ENCODE results near the gene EFR3B. TPM values are rescaled to one million over a fixed set of nuclear protein-coding genes. Genes with fewer than 3 reads are reported as not detected.

The EFR3B gene
- total RNA-seq, 1 donor from 2014 or later, result 9.0 TPM

GRCh38 chr2:25053041-25053440 is 11.2 kb downstream of the EFR3B start:
- no peaks in the 10 kb centered on the region for H3K4me1 ChIP-seq
- no peaks in the 10 kb centered on the region for H3K36me3 ChIP-seq
- no peaks in the 10 kb centered on the region for H3K9me3 ChIP-seq
- intact Hi-C loops (cut with DNase I), result no loop called here
- H3K4me3 ChIP-seq, result no peak overlapping the region
- ATAC-seq, result no peak
- H3K27me3 ChIP-seq (ENCODE audit: low read depth), result no peaks in the 10 kb centered on the region
- H3K27ac ChIP-seq, result no peak overlapping the region
- TF ChIP-seq, protein P1, sequence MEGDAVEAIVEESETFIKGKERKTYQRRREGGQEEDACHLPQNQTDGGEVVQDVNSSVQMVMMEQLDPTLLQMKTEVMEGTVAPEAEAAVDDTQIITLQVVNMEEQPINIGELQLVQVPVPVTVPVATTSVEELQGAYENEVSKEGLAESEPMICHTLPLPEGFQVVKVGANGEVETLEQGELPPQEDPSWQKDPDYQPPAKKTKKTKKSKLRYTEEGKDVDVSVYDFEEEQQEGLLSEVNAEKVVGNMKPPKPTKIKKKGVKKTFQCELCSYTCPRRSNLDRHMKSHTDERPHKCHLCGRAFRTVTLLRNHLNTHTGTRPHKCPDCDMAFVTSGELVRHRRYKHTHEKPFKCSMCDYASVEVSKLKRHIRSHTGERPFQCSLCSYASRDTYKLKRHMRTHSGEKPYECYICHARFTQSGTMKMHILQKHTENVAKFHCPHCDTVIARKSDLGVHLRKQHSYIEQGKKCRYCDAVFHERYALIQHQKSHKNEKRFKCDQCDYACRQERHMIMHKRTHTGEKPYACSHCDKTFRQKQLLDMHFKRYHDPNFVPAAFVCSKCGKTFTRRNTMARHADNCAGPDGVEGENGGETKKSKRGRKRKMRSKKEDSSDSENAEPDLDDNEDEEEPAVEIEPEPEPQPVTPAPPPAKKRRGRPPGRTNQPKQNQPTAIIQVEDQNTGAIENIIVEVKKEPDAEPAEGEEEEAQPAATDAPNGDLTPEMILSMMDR (IDR thresholded peaks at IDR 0.05), result no peak
- no peak for DNase-seq

DNA sequence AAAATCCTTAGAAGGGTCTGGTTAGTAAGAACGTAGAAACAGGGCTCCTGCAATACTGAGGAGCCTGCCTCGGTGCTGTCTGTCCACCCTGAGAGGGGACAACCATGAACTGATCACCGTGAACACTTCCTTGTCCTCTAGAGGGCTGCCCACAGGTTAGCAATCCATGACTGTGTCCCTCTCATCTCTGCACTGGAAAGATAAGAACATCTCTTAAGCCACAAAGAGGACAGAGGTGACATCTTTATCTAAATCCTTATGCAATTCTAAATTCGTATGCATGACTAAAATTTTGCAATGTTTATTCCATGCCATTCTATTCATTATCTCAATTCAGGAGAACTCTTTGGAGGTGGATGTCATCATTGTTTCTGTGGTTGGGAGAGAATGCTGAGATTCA is 12.8 kb downstream of the EFR3B start:
- TF ChIP-seq, protein P1 (IDR thresholded peaks at IDR 0.05), result no peak
- no peaks in the 10 kb centered on the region for H3K36me3 ChIP-seq
- no peak for DNase-seq
- H3K4me1 ChIP-seq, result no peaks in the 10 kb centered on the region
- no peak overlapping the region for H3K27ac ChIP-seq
- H3K4me3 ChIP-seq, result no peak overlapping the region
- ATAC-seq, result no peak
- no peaks in the 10 kb centered on the region for H3K27me3 ChIP-seq (ENCODE audit: low read depth)
- H3K9me3 ChIP-seq, result no peaks in the 10 kb centered on the region
- intact Hi-C loops (cut with DNase I), result no loop called here

DNA sequence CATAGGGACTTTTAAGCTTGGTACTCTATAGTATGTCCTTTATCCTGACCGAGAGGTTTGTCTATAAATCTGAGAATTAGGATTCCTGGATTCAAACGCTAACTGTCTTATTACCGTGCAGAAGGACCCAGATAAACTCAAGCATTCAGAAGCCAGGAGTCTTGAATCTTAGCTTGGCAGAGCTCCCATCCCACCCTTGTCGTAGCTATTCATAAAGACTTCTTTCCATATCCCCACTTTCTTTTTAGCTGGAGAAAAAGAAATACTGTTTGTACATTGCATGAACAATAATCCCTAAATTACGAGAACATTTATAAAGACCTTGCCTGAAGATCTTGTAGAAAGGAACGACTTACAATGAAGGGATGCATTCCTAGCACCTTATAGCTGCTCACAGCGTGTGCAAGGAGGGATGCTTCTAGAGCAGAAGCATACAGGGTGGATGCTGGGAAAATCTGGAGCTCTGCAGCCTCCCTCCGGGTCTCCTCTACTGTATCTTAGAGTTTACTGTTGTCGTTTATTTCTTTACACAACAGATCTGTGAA is 13.6 kb downstream of the EFR3B start:
- no peak overlapping the region for H3K4me3 ChIP-seq
- no peaks in the 10 kb centered on the region for H3K27me3 ChIP-seq (ENCODE audit: low read depth)
- TF ChIP-seq, protein P1 (IDR thresholded peaks at IDR 0.05), result no peak
- no peaks in the 10 kb centered on the region for H3K36me3 ChIP-seq
- H3K9me3 ChIP-seq, result no peaks in the 10 kb centered on the region
- DNase-seq (no peak), ATAC-seq (no peak)
- intact Hi-C loops (cut with DNase I), result no loop called here
- no peaks in the 10 kb centered on the region for H3K4me1 ChIP-seq
- no peak overlapping the region for H3K27ac ChIP-seq

DNA sequence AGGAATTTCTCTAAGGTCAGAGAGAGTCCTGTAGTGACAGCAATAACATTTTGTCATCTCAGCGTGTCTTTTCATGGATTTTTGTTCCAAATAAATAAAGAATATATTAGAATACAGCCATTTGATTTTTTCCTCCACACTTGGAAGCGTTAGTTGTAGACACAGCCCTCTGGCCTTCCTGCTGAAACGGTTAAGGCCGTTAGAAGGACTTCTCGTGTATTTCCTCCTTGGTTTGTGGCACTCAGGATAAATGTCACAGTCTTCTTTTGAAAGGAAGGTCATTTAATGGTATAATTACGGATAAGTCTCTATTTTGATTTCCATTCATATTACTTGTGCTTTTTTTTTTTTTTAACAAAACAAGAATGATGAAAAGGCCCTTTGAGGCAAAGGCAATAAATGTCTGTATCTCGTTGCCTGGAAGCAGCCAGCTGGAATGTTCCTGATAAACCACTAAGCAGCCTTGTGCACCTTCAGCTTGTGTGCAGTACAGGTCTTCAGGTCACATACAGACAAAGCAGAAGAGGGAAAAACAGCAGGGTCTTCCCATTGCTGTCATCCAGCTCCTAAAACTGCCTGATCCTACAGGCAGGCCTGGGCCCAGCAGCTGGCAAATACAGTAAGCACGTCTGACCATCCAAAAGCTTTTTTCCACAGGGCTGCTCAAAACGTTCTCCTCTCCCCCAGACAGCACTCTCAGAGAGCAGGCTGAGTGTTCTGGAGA is 14.4 kb downstream of the EFR3B start:
- intact Hi-C loops (cut with DNase I), result no loop called here
- H3K9me3 ChIP-seq, result no peaks in the 10 kb centered on the region
- no peak overlapping the region for H3K27ac ChIP-seq
- no peak overlapping the region for H3K4me3 ChIP-seq
- no peaks in the 10 kb centered on the region for H3K27me3 ChIP-seq (ENCODE audit: low read depth)
- no peaks in the 10 kb centered on the region for H3K4me1 ChIP-seq
- DNase-seq, result no peak
- no peaks in the 10 kb centered on the region for H3K36me3 ChIP-seq
- TF ChIP-seq, protein P1 (IDR thresholded peaks at IDR 0.05), result no peak
- ATAC-seq, result no peak

- ATAC-seq, result no peak
Measured at GRCh38 chr2:25062511-25062917, 20.6 kb downstream of the EFR3B start.

More at GRCh38 chr2:25062511-25062917, 20.6 kb downstream of the EFR3B start:
- H3K36me3 ChIP-seq, result no peaks in the 10 kb centered on the region
- H3K27me3 ChIP-seq (ENCODE audit: low read depth), result no peaks in the 10 kb centered on the region
- no peaks in the 10 kb centered on the region for H3K4me1 ChIP-seq
- no peaks in the 10 kb centered on the region for H3K9me3 ChIP-seq
- no peak overlapping the region for H3K4me3 ChIP-seq
- no peak for DNase-seq
- intact Hi-C loops (cut with DNase I), result no loop called here
- TF ChIP-seq, protein P1 (IDR thresholded peaks at IDR 0.05), result no peak
- no peak overlapping the region for H3K27ac ChIP-seq
